Activated T-cell treated with anti-CD3 and anti-CD28 coated beads, Interleukin-2, amount 50 U/mL, for 72 hours (primary cell): ENCODE results near the gene MAP3K1. TPM values are rescaled to one million over a fixed set of nuclear protein-coding genes. Genes with fewer than 3 reads are reported as not detected.

Source experiments
- ATAC-seq, 2 donors: fragments of 150-1000 bp; cut with Tn5 transposase; replicated peaks in 1 of 2; 2 replicates each; pipeline ENCODE4 v1.10.0; 2021; ENCODE audit warnings: moderate library complexity in 2 of 2, mild to moderate bottlenecking in 1 of 2
- DNase-seq, 2 donors: peaks; one replicate each; pipeline ENCODE4 v3.0.0; 2021 to 2022; ENCODE audit warnings: mixed read lengths in 1 of 2
- H3K27ac Mint-ChIP-seq: one replicate; pipeline ENCODE4 v1.8.0; 2022; ENCODE audit warnings: mild to moderate bottlenecking, moderate library complexity, mixed read lengths
- H3K27me3 Mint-ChIP-seq: one replicate; pipeline ENCODE4 v1.8.0; 2022; ENCODE audit warnings: low read depth, mixed read lengths
- H3K36me3 Mint-ChIP-seq, 2 donors: one replicate each; pipeline ENCODE4 v1.8.0; 2022; ENCODE audit warnings: mixed read lengths in 2 of 2, mild to moderate bottlenecking in 1 of 2; ENCODE audit not compliant: insufficient read depth in 2 of 2
- H3K4me1 Mint-ChIP-seq: one replicate; pipeline ENCODE4 v1.8.0; 2022; ENCODE audit warnings: low read depth, mixed read lengths
- H3K4me3 Mint-ChIP-seq, 2 donors: one replicate each; pipeline ENCODE4 v1.8.0; 2022; ENCODE audit warnings: mild to moderate bottlenecking in 2 of 2, mixed read lengths in 2 of 2, moderate library complexity in 2 of 2
- H3K9me3 Mint-ChIP-seq, 2 donors: one replicate each; pipeline ENCODE4 v1.8.0; 2022; ENCODE audit warnings: mixed read lengths in 2 of 2
- total RNA-seq, 2 donors: library from RNA; stranded (reverse); gene quantifications; one replicate each; pipeline ENCODE4 v1.2.3, GENCODE V29; 2022

The MAP3K1 gene
- total RNA-seq, 2 donors from 2014 or later: 21.4 to 21.8 TPM

GRCh38 chr5:56900858-56901578 lies 85.7 kb downstream of the MAP3K1 start:
- peak; percentile 24 to 35 for DNase-seq
- no peak overlapping the region for H3K27ac Mint-ChIP-seq
- H3K4me3 Mint-ChIP-seq: no peak overlapping the region
- H3K36me3 Mint-ChIP-seq: no peaks in the 10 kb centered on the region
- H3K27me3 Mint-ChIP-seq: peaks cover 8% of the 10 kb centered on the region
- no peaks in the 10 kb centered on the region for H3K9me3 Mint-ChIP-seq
- H3K4me1 Mint-ChIP-seq: no peaks in the 10 kb centered on the region
- ATAC-seq: peak; percentile 58 to 65

- Mint-ChIP-seq H3K27ac (peak overlapping the region; percentile 92), H3K27me3 (peaks cover 3% of the 10 kb centered on the region), H3K4me3 (peak overlapping the region; percentile 91 to 93), H3K9me3 (peaks cover 0 to 2% of the 10 kb centered on the region in 2 donors), H3K36me3 (peaks cover 0 to 7% of the 10 kb centered on the region in 2 donors), H3K4me1 (peaks cover 23% of the 10 kb centered on the region)
- DNase-seq (no peak), ATAC-seq (no peak)
Observed at GRCh38 chr5:56908942-56909293, 93.6 kb downstream of the MAP3K1 start.

GRCh38 chr5:56909294-56910209 lies 94.2 kb downstream of the MAP3K1 start, which contains the start of gene SETD9:
Gene SETD9, plus strand, starts transcription at chr5:56909596. Its CDS starts 50 bp downstream, at chr5:56909646.
- Mint-ChIP-seq H3K27ac (peak within 1 kb of the TSS; percentile 92), H3K4me3 (peak within 1 kb of the TSS; percentile 91 to 93), H3K9me3 (peaks cover 0 to 2% of the 10 kb centered on the region in 2 donors), H3K36me3 (peaks cover 0 to 7% of the 10 kb centered on the region in 2 donors), H3K4me1 (peaks cover 23% of the 10 kb centered on the region), H3K27me3 (no peaks in the 10 kb centered on the region)
- ATAC-seq (peak; percentile 83 to 87), DNase-seq (peak; percentile 96 to 97)

- H3K9me3 Mint-ChIP-seq: peaks cover 0 to 2% of the 10 kb centered on the region in 2 donors
- peak; percentile 43 to 46 for DNase-seq
Observed at GRCh38 chr5:56910210-56910965, 95.0 kb downstream of the MAP3K1 start.

GRCh38 chr5:56913766-56914165 lies 98.4 kb downstream of the MAP3K1 start:
- H3K36me3 Mint-ChIP-seq: peaks cover 0 to 2% of the 10 kb centered on the region in 2 donors
- H3K27me3 Mint-ChIP-seq: no peaks in the 10 kb centered on the region
- DNase-seq: no peak
- no peaks in the 10 kb centered on the region for H3K9me3 Mint-ChIP-seq
- no peak for ATAC-seq
- no peak overlapping the region for H3K27ac Mint-ChIP-seq
- H3K4me1 Mint-ChIP-seq: peaks cover 17% of the 10 kb centered on the region
- no peak overlapping the region for H3K4me3 Mint-ChIP-seq

More at GRCh38 chr5:56910210-56910965, 95.0 kb downstream of the MAP3K1 start:
- H3K36me3 Mint-ChIP-seq: peaks cover 0 to 7% of the 10 kb centered on the region in 2 donors
- peak overlapping the region; percentile 91 to 93 for H3K4me3 Mint-ChIP-seq
- H3K27me3 Mint-ChIP-seq: no peaks in the 10 kb centered on the region
- peaks cover 23% of the 10 kb centered on the region for H3K4me1 Mint-ChIP-seq
- peak; percentile 23 to 24 for ATAC-seq
- H3K27ac Mint-ChIP-seq: peak overlapping the region; percentile 87

GRCh38 chr5:56914678-56915077 lies 99.3 kb downstream of the MAP3K1 start:
- no peaks in the 10 kb centered on the region for H3K9me3 Mint-ChIP-seq
- H3K4me3 Mint-ChIP-seq: no peak overlapping the region
- no peaks in the 10 kb centered on the region for H3K36me3 Mint-ChIP-seq
- H3K27ac Mint-ChIP-seq: no peak overlapping the region
- ATAC-seq: no peak
- DNase-seq: no peak
- H3K27me3 Mint-ChIP-seq: no peaks in the 10 kb centered on the region
- H3K4me1 Mint-ChIP-seq: peaks cover 13% of the 10 kb centered on the region

GRCh38 chr5:56917534-56917933 lies 102.2 kb downstream of the MAP3K1 start:
- Mint-ChIP-seq H3K36me3 (peaks cover 0 to 4% of the 10 kb centered on the region in 2 donors), H3K4me3 (no peak overlapping the region), H3K27ac (no peak overlapping the region), H3K9me3 (no peaks in the 10 kb centered on the region), H3K4me1 (no peaks in the 10 kb centered on the region), H3K27me3 (no peaks in the 10 kb centered on the region)
- no peak for DNase-seq
- no peak for ATAC-seq

- Mint-ChIP-seq H3K4me3 (no peak overlapping the region), H3K27me3 (no peaks in the 10 kb centered on the region), H3K27ac (no peak overlapping the region), H3K9me3 (no peaks in the 10 kb centered on the region), H3K36me3 (peaks cover 0 to 6% of the 10 kb centered on the region in 2 donors), H3K4me1 (no peaks in the 10 kb centered on the region)
- DNase-seq (no peak), ATAC-seq (no peak)
Observed at GRCh38 chr5:56918054-56918453, 102.7 kb downstream of the MAP3K1 start.

GRCh38 chr5:56919942-56920662 lies 104.8 kb downstream of the MAP3K1 start:
- no peak for ATAC-seq
- H3K9me3 Mint-ChIP-seq: no peaks in the 10 kb centered on the region
- H3K27me3 Mint-ChIP-seq: no peaks in the 10 kb centered on the region
- no peak overlapping the region for H3K4me3 Mint-ChIP-seq
- DNase-seq: no peak
- H3K4me1 Mint-ChIP-seq: no peaks in the 10 kb centered on the region
- H3K36me3 Mint-ChIP-seq: peaks cover 0 to 10% of the 10 kb centered on the region in 2 donors
- H3K27ac Mint-ChIP-seq: no peak overlapping the region

GRCh38 chr5:56922922-56923321 lies 107.6 kb downstream of the MAP3K1 start:
- Mint-ChIP-seq H3K9me3 (no peaks in the 10 kb centered on the region), H3K4me1 (no peaks in the 10 kb centered on the region), H3K36me3 (peaks cover 2 to 16% of the 10 kb centered on the region in 2 donors), H3K27me3 (no peaks in the 10 kb centered on the region), H3K27ac (peak overlapping the region; percentile 20), H3K4me3 (no peak overlapping the region)
- no peak for DNase-seq
- no peak for ATAC-seq

- Mint-ChIP-seq H3K27me3 (no peaks in the 10 kb centered on the region), H3K4me3 (no peak overlapping the region), H3K9me3 (no peaks in the 10 kb centered on the region), H3K27ac (no peak overlapping the region), H3K4me1 (peaks cover 4% of the 10 kb centered on the region), H3K36me3 (peaks cover 0 to 16% of the 10 kb centered on the region in 2 donors)
- no peak for DNase-seq
- ATAC-seq: no peak
Observed at GRCh38 chr5:56934325-56934724, 119.0 kb downstream of the MAP3K1 start.

- Mint-ChIP-seq H3K36me3 (peaks cover 6 to 26% of the 10 kb centered on the region in 2 donors), H3K27ac (no peak overlapping the region), H3K4me3 (no peak overlapping the region), H3K27me3 (no peaks in the 10 kb centered on the region), H3K4me1 (peaks cover 4% of the 10 kb centered on the region), H3K9me3 (no peaks in the 10 kb centered on the region)
- DNase-seq (no peak), ATAC-seq (no peak)
Observed at GRCh38 chr5:56938858-56939257, 123.5 kb downstream of the MAP3K1 start.
